ENCODE measurements around the gene UHRF2. TPM values are rescaled to one million over a fixed set of nuclear protein-coding genes. Genes with fewer than 3 reads are reported as not detected.

UHRF2 gene
- total and polyA plus RNA-seq, 10 donors, result 26.3 to 120 (median 61.5) TPM

- DNase-seq, result no peak
- no peaks in the 10 kb centered on the region for H3K9me3 ChIP-seq
- TF ChIP-seq CTCF (IDR thresholded peaks at IDR 0.05 in 8 of 11, conservative IDR thresholded peaks at IDR 0.05 in 3 of 11) (no peak), POLR2AphosphoS5 (IDR thresholded peaks at IDR 0.05) (no peak)
- WGBS, 5 donors, result 64 to 75% (median 70%) methylated on average over 4 of the region's 4 CpGs
- H3K27me3 ChIP-seq (replicated peaks in 1 of 7), result no peaks in the 10 kb centered on the region
- H3K4me1 ChIP-seq, result peaks cover 11 to 45% (median 31%) of the 10 kb centered on the region in 6 donors
- no peak overlapping the region for H3K4me3 ChIP-seq
- no peak overlapping the region for H3K27ac ChIP-seq
- no peaks in the 10 kb centered on the region for H3K36me3 ChIP-seq
- intact Hi-C loops (cut with DNase I; ENCODE audit: low total_unique reads), result loop anchor here (10.0 kb wide), 1 partner anchor 274 kb away; no protein-coding TSS in a partner anchor
Measured at GRCh38 chr9:6410633-6411032, 2.4 kb upstream of the UHRF2 start.

- H3K36me3 ChIP-seq, result peaks cover 0 to 4% (median 0%) of the 10 kb centered on the region in 6 donors
- no peaks in the 10 kb centered on the region for H3K27me3 ChIP-seq (replicated peaks in 1 of 7)
- H3K27ac ChIP-seq, result peak overlapping the region; percentile 81 to 97 (median 94)
- intact Hi-C loops (cut with DNase I; ENCODE audit: low total_unique reads), result loop anchor here (10.0 kb wide), 1 partner anchor 271 kb away; no protein-coding TSS in a partner anchor
- peak in 1 of 3 donors; percentile 48 for TF ChIP-seq POLR2AphosphoS5 (IDR thresholded peaks at IDR 0.05)
- TF ChIP-seq CTCF (IDR thresholded peaks at IDR 0.05 in 8 of 11, conservative IDR thresholded peaks at IDR 0.05 in 3 of 11), result peak in 1 of 11 experiments; percentile 3
- TF ChIP-seq POLR2A (IDR thresholded peaks at IDR 0.05), result no peak
- H3K9me3 ChIP-seq, result no peaks in the 10 kb centered on the region
- peaks cover 30 to 73% (median 58%) of the 10 kb centered on the region in 6 donors for H3K4me1 ChIP-seq
- H3K4me3 ChIP-seq, result peak overlapping the region; percentile 60 to 100 (median 96)
- WGBS, 5 donors, result 0 to 1% (median 0%) methylated on average over 43 to 92 of the region's 92 CpGs
- DNase-seq, result peak; percentile 93
Measured at GRCh38 chr9:6413365-6414246, 607 bp downstream of the UHRF2 start.

GRCh38 chr9:6414247-6414641, 1.2 kb downstream of the UHRF2 start:
- TF ChIP-seq POLR2A (IDR thresholded peaks at IDR 0.05) (no peak), POLR2AphosphoS5 (IDR thresholded peaks at IDR 0.05) (no peak), CTCF (IDR thresholded peaks at IDR 0.05 in 8 of 11, conservative IDR thresholded peaks at IDR 0.05 in 3 of 11) (no peak)
- no peak for DNase-seq
- H3K4me3 ChIP-seq, result peak overlapping the region; percentile 60 to 100 (median 96)
- WGBS, 5 donors, result 0 to 2% (median 1%) methylated on average over 11 of the region's 11 CpGs
- H3K4me1 ChIP-seq, result peaks cover 34 to 80% (median 62%) of the 10 kb centered on the region in 6 donors
- H3K27me3 ChIP-seq (replicated peaks in 1 of 7), result no peaks in the 10 kb centered on the region
- H3K9me3 ChIP-seq, result no peaks in the 10 kb centered on the region
- peak overlapping the region; percentile 81 to 97 (median 94) for H3K27ac ChIP-seq
- peaks cover 0 to 4% (median 0%) of the 10 kb centered on the region in 6 donors for H3K36me3 ChIP-seq
- intact Hi-C loops (cut with DNase I; ENCODE audit: low total_unique reads), result loop anchor here (10.0 kb wide), 1 partner anchor 271 kb away; no protein-coding TSS in a partner anchor

GRCh38 chr9:6415266-6415665, 2.3 kb downstream of the UHRF2 start:
- Histone ChIP-seq H3K4me3 (peak overlapping the region in 5 of 8 donors; percentile 92 to 100 (median 98)), H3K36me3 (peaks cover 0 to 4% (median 0%) of the 10 kb centered on the region in 6 donors), H3K9me3 (no peaks in the 10 kb centered on the region), H3K4me1 (peaks cover 34 to 88% (median 66%) of the 10 kb centered on the region in 6 donors), H3K27ac (peak overlapping the region in 3 of 8 donors; percentile 95 to 97 (median 96)), H3K27me3 (replicated peaks in 1 of 7) (no peaks in the 10 kb centered on the region)
- 52 to 60% (median 58%) methylated on average over 5 of the region's 5 CpGs for WGBS, 5 donors
- intact Hi-C loops (cut with DNase I; ENCODE audit: low total_unique reads), result loop anchor here (10.0 kb wide), 1 partner anchor 270 kb away; no protein-coding TSS in a partner anchor
- TF ChIP-seq CTCF (IDR thresholded peaks at IDR 0.05 in 8 of 11, conservative IDR thresholded peaks at IDR 0.05 in 3 of 11), result no peak
- TF ChIP-seq POLR2A (IDR thresholded peaks at IDR 0.05), result no peak
- no peak for TF ChIP-seq POLR2AphosphoS5 (IDR thresholded peaks at IDR 0.05)
- no peak for DNase-seq

Measured in spleen (tissue), 11 donors.